Raji (cell line): Measurements from ENCODE around the gene AGL.

Source experiments
- POLR2A ChIP-seq: IDR thresholded peaks from 2 replicates; pipeline ENCODE4 v1.6.1; 2011; ENCODE audit warnings: low read depth, low read length, control low read depth; ENCODE audit not compliant: insufficient read depth

Gene AGL

DNA sequence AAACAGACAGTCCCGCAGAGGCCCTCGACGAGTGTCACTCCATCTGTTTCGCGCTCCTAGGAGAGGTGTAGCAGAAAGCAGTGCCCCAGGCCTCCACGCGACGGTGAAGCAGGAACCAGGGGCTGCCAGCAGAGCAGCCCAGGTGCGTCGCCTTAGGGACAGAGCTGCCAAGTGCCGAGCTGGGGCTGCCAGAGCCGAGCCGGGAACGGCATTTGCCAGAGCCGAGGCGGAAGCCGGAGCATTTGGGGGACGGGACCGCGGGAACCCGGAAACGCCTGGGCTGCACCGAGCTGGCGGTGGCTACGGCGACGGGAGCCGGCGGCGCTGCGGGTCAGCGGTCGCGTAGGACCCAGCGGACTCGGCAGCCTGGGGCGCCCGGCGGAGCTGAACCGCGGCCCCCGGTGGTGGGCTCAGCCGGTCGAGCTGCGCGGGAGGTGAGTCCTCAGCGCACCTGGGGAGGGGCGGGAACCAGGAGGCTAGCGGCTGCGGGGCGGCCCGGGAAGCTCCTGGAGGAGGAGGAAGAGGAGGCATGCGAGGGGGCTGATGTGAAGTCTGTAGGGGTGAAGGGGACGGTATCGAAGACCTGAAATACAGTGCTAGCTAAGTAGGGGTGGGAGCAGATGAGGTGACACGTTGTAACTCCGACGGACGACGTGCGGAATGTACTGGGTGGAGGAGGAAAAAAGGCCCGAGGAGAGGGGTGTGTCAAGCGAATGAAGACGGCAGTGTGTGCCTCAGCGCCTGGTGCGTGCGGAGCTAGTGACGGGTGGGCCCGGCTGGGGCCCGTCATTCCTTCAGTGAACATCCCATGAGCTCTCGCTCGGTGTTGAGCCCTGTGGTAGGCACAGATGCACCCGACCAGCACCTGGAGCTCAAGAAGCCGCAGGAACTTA lies 119.8 kb downstream of the AGL start, which contains the start of gene SLC35A3:
SLC35A3 (plus strand) TSS at position 268 of the 893 bp plus-strand sequence. CDS start 23,559 bp downstream, outside the sequence.
- peak; percentile 79 for TF ChIP-seq POLR2A

DNA sequence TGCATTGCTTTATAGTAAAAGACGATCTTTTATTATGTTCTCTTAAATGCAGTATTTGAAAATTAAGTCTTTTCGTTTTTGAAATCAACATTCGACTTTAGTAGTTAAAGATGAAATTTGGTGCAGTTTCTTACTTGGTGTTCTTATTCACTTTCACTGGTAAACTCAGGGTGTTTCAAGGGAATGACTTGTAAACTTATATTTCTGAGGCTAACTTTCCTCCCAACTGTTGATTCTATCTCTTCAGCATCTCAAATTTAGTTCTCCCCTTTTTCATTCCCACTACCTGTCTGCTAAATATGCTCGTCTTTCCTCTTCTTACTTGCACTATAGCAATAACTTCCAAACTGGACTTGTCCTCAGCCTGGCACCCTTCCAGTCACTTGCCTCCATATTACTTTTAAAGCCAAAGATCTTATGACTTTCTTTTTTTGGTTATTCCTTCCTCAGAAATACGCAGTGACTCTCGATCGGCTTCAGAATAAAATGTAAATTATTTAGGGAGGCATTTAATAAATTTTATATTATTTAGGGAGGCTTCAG lies 120.6 kb downstream of the AGL start:
- no peak for TF ChIP-seq POLR2A
